Activated T-helper 17 cell treated with anti-CD3 and anti-CD28 coated beads, Interleukin-2, amount 50 U/mL, for 72 hours (primary cell): ENCODE data around the gene SARS1. TPM values are rescaled to one million over a fixed set of nuclear protein-coding genes. Genes with fewer than 3 reads are reported as not detected.

Experiments
- ATAC-seq: fragments of 150-1000 bp; cut with Tn5 transposase; replicated peaks from 2 replicates; pipeline ENCODE4 v1.10.0; 2021; ENCODE audit warnings: mild to moderate bottlenecking, moderate library complexity
- H3K27ac Mint-ChIP-seq: one replicate; pipeline ENCODE4 v1.8.0; 2022; ENCODE audit warnings: mixed read lengths
- H3K27me3 Mint-ChIP-seq: one replicate; pipeline ENCODE4 v1.8.0; 2022; ENCODE audit warnings: mixed read lengths
- H3K36me3 Mint-ChIP-seq: one replicate; pipeline ENCODE4 v1.8.0; 2022; ENCODE audit warnings: low read depth, mild to moderate bottlenecking, mixed read lengths
- H3K4me1 Mint-ChIP-seq: one replicate; pipeline ENCODE4 v1.8.0; 2022; ENCODE audit warnings: mixed read lengths
- H3K4me3 Mint-ChIP-seq: one replicate; pipeline ENCODE4 v1.8.0; 2022; ENCODE audit warnings: mild to moderate bottlenecking, mixed read lengths
- H3K9me3 Mint-ChIP-seq: one replicate; pipeline ENCODE4 v1.8.0; 2022; ENCODE audit warnings: mixed read lengths
- total RNA-seq, 2 donors: library from RNA; stranded (reverse); gene quantifications; one replicate each; pipeline ENCODE4 v1.2.3, GENCODE V29; 2022

Gene SARS1
- total RNA-seq, 2 donors from 2014 or later: 116 to 168 TPM

DNA sequence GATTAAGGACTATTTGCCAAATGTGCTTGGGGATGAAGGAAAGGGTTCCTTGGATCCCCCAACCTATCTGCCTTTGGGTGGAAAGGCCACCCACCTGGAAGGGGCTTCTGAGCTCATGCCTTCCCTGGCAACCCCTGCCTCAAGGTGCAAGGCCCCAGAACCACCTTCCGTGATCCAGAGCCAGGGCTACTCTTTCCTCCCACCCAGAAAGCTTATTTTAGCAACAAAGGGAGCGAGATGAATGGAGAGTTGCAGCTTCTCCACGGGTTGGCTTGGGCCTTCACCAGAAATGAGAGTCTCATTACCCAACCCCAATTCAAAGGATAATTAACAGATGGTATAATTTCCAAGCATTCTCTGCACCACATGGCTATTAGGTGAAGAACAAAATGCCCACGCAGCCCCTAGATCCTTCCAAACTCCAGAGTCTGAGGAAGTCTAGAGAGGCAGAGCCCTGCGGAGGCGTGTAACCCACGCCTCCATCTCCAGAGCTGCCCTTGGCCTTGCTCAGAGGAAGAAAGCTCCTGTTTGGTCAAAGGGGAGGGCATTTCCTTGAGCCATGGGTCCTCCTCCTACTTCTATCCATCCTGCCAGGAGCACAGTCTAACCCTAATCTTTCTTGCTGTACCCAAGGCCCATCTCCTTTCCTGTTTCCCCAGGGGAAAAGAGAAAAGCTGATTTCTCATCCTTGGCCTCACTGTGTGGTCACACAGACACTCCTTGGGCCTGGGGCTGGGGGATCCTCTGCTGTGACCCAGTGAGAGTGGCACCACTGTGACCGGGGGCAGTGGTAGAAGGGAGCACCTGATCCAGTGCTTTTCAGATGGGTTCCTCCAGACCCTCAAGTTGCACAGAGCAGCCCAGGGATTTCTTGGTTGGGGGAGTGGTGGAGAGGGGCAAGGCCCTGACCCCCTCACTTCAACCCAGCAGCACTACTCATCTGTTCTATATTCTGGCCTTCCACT lies 34.0 kb downstream of the SARS1 start:
- Mint-ChIP-seq H3K27ac (no peak overlapping the region), H3K4me3 (no peak overlapping the region)

DNA sequence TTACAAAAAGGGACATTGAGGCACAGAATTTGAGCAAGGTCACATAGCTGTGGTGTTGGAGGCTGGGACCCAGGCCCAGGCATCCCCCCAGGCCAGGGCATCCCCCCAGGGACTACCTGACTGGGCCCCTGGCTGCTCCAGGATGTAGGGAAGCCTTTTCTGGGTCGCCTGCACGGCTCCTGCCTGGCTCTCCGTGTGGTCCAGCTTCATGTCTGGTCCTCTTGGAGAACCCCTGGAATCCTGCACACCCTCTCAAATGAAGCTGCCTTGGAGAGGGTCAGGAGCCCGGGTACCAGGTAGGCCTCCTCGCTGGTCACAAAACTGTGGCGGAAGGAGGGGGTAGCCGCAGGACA lies 34.7 kb downstream of the SARS1 start:
- ATAC-seq: no peak
- Mint-ChIP-seq H3K9me3 (no peaks in the 10 kb centered on the region), H3K27me3 (peaks cover 9% of the 10 kb centered on the region), H3K4me3 (no peak overlapping the region), H3K4me1 (no peaks in the 10 kb centered on the region), H3K27ac (no peak overlapping the region), H3K36me3 (no peaks in the 10 kb centered on the region)

More for the DNA sequence above, 34.0 kb downstream of the SARS1 start:
- H3K9me3 Mint-ChIP-seq: no peaks in the 10 kb centered on the region
- H3K36me3 Mint-ChIP-seq: no peaks in the 10 kb centered on the region
- no peaks in the 10 kb centered on the region for H3K4me1 Mint-ChIP-seq
- no peak for ATAC-seq
- peaks cover 9% of the 10 kb centered on the region for H3K27me3 Mint-ChIP-seq

DNA sequence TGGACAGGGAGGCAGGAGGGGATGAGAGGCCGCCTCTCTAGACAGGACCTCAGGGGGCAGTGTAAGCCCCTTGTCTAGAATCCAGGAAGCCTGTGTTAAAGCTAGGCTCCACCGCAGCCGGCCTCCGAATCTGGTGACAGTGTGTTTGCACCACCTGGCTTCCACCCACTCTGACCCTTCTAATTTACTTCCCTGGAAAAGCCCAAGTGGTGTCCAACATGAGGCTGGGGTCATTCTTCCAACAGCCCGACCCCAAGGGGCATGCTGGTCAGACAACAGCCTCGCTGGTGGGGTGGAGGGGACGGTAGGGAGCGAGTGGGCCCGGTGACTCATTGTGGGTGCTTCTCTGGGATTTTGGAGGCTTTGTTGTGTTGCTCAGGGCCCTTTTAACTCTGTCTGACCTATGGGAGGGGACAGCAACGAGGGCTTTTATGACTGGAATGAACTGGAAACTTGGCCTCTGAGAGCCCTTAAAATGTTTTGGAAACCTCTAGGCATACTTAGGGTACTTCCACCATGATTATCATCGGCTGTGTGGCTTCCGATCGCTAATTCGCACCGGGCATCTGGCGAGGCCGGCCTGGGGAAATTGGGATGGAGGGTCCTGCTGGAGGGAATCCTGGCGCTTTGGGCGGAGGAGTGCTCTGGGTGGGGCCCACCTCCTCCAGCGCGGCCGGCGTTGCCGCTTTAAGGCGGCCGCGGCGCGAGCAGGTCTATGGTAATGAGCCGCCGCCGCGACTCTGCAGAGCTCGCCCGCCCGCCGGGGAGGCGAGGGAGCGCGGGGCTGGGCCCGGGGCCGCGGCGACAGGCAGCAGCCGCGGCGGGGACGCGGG lies 35.3 kb downstream of the SARS1 start, which contains the start of gene CELSR2:
Gene CELSR2, plus strand, starts transcription at position 743 of the 833 bp plus-strand sequence. CDS start 541 bp downstream, outside the sequence.
- Mint-ChIP-seq H3K27me3 (peaks cover 9% of the 10 kb centered on the region), H3K36me3 (no peaks in the 10 kb centered on the region), H3K4me3 (peak within 1 kb of the TSS; percentile 50), H3K9me3 (no peaks in the 10 kb centered on the region), H3K27ac (no peak within 1 kb of the TSS), H3K4me1 (no peaks in the 10 kb centered on the region)
- peak; percentile 87 for ATAC-seq

GRCh38 chr1:109249654-109250401 lies 36.1 kb downstream of the SARS1 start:
- ATAC-seq: peak; percentile 58
- Mint-ChIP-seq H3K27ac (no peak overlapping the region), H3K4me3 (peak overlapping the region; percentile 44), H3K36me3 (no peaks in the 10 kb centered on the region), H3K4me1 (no peaks in the 10 kb centered on the region), H3K9me3 (no peaks in the 10 kb centered on the region), H3K27me3 (peaks cover 4% of the 10 kb centered on the region)

DNA sequence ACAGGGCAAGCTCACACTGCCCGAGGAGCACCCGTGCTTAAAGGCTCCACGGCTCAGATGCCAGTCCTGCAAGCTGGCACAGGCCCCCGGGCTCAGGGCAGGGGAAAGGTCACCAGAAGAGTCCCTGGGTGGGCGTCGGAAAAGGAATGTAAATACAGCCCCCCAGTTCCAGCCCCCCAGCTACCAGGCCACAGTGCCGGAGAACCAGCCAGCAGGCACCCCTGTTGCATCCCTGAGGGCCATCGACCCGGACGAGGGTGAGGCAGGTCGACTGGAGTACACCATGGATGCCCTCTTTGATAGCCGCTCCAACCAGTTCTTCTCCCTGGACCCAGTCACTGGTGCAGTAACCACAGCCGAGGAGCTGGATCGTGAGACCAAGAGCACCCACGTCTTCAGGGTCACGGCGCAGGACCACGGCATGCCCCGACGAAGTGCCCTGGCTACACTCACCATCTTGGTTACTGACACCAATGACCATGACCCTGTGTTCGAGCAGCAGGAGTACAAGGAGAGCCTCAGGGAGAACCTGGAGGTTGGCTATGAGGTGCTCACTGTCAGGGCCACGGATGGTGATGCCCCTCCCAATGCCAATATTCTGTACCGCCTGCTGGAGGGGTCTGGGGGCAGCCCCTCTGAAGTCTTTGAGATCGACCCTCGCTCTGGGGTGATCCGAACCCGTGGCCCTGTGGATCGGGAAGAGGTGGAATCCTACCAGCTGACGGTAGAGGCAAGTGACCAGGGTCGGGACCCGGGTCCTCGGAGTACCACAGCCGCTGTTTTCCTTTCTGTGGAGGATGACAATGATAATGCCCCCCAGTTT lies 36.9 kb downstream of the SARS1 start:
- Mint-ChIP-seq H3K36me3 (no peaks in the 10 kb centered on the region), H3K27me3 (peaks cover 4% of the 10 kb centered on the region), H3K4me3 (peak overlapping the region; percentile 44), H3K9me3 (no peaks in the 10 kb centered on the region), H3K4me1 (no peaks in the 10 kb centered on the region), H3K27ac (no peak overlapping the region)
- no peak for ATAC-seq

DNA sequence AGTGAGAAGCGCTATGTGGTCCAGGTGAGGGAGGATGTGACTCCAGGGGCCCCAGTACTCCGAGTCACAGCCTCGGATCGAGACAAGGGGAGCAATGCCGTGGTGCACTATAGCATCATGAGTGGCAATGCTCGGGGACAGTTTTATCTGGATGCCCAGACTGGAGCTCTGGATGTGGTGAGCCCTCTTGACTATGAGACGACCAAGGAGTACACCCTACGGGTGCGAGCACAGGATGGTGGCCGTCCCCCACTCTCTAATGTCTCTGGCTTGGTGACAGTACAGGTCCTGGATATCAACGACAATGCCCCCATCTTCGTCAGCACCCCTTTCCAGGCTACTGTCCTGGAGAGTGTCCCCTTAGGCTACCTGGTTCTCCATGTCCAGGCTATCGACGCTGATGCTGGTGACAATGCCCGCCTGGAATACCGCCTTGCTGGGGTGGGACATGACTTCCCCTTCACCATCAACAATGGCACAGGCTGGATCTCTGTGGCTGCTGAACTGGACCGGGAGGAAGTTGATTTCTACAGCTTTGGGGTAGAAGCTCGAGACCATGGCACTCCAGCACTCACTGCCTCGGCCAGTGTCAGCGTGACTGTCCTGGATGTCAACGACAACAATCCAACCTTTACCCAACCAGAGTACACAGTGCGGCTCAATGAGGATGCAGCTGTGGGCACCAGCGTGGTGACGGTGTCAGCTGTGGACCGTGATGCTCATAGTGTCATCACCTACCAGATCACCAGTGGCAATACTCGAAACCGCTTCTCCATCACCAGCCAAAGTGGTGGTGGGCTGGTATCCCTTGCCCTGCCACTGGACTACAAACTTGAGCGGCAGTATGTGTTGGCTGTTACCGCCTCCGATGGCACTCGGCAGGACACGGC lies 37.8 kb downstream of the SARS1 start:
- no peak for ATAC-seq
- H3K36me3 Mint-ChIP-seq: no peaks in the 10 kb centered on the region
- peak overlapping the region; percentile 44 for H3K4me3 Mint-ChIP-seq
- H3K27me3 Mint-ChIP-seq: peaks cover 2% of the 10 kb centered on the region
- H3K27ac Mint-ChIP-seq: no peak overlapping the region
- H3K4me1 Mint-ChIP-seq: no peaks in the 10 kb centered on the region
- H3K9me3 Mint-ChIP-seq: no peaks in the 10 kb centered on the region

GRCh38 chr1:109252167-109252892 lies 38.6 kb downstream of the SARS1 start:
- no peaks in the 10 kb centered on the region for H3K36me3 Mint-ChIP-seq
- no peaks in the 10 kb centered on the region for H3K27me3 Mint-ChIP-seq

DNA sequence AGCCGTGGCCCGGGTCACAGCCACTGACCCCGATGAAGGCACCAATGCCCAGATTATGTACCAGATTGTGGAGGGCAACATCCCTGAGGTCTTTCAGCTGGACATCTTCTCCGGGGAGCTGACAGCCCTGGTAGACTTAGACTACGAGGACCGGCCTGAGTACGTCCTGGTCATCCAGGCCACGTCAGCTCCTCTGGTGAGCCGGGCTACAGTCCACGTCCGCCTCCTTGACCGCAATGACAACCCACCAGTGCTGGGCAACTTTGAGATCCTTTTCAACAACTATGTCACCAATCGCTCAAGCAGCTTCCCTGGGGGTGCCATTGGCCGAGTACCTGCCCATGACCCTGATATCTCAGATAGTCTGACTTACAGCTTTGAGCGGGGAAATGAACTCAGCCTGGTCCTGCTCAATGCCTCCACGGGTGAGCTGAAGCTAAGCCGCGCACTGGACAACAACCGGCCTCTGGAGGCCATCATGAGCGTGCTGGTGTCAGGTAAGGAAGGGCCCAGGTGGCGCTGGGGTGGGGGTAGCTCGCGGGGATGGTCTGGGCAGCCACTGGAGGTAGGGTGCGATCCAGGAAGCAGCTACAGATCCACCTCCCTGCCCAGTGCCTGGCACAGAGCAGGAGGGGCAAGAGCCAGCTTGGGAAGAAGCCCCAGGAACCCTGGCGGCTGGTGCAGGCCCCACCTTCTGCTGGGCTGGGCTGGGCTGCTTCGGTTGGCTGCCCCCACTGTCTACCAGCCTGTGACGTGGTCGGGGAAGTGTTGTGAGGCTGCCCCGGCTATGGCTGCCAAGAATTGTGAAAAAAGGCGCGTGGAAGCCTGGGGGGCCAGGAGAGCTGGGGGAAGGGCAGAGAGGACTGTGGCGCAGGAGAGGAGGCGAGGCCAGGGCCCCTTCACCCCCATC lies 39.4 kb downstream of the SARS1 start:
- ATAC-seq: no peak
- no peaks in the 10 kb centered on the region for H3K27me3 Mint-ChIP-seq
- no peak overlapping the region for H3K4me3 Mint-ChIP-seq
- no peaks in the 10 kb centered on the region for H3K4me1 Mint-ChIP-seq
- H3K9me3 Mint-ChIP-seq: no peaks in the 10 kb centered on the region
- no peak overlapping the region for H3K27ac Mint-ChIP-seq
- no peaks in the 10 kb centered on the region for H3K36me3 Mint-ChIP-seq

More at GRCh38 chr1:109252167-109252892, 38.6 kb downstream of the SARS1 start:
- Mint-ChIP-seq H3K27ac (no peak overlapping the region), H3K4me1 (no peaks in the 10 kb centered on the region), H3K9me3 (no peaks in the 10 kb centered on the region), H3K4me3 (no peak overlapping the region)
- ATAC-seq: no peak

DNA sequence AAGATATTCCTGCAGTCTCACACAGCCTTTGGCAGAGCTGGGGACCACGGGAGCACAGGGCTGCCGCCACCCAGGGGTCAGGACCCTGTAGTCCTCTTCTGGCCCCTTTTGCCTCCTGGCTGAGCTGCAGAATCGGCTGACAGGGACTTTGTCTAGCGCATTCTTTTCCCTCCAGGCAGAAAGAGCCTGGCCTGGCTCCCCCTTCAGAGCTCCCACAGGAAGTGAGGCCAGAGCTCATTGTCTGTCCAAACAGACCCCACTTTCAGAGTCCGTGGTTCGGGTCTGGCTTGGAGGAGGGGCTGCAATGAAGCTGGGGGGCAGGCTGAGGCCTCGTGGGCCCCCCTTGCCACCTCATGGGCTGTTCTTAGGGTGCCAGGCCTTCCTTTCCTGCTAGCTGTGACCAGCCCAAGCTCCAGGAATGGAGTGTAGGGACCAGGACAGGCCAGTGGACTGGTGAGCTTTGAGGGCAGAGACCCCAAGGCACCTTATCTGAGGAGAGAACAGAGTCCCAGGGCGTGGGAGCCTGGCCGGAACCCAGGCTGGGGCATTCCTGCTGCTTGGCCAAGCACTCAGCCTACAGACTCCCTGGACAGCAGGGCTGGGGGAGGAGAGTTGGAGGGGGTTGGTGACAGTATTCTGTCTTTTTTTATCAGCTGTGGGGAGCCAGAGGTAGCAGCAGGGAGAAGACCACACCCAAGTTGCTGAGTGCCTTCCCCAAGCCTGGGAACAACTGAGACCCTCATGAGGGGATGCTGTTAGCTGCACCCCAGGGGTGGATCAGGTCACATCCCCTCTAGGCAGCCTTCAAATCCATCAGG lies 40.3 kb downstream of the SARS1 start:
- no peaks in the 10 kb centered on the region for H3K36me3 Mint-ChIP-seq
- no peaks in the 10 kb centered on the region for H3K9me3 Mint-ChIP-seq
- no peak overlapping the region for H3K4me3 Mint-ChIP-seq
- no peaks in the 10 kb centered on the region for H3K27me3 Mint-ChIP-seq
- no peak for ATAC-seq
- H3K4me1 Mint-ChIP-seq: no peaks in the 10 kb centered on the region
- H3K27ac Mint-ChIP-seq: no peak overlapping the region

DNA sequence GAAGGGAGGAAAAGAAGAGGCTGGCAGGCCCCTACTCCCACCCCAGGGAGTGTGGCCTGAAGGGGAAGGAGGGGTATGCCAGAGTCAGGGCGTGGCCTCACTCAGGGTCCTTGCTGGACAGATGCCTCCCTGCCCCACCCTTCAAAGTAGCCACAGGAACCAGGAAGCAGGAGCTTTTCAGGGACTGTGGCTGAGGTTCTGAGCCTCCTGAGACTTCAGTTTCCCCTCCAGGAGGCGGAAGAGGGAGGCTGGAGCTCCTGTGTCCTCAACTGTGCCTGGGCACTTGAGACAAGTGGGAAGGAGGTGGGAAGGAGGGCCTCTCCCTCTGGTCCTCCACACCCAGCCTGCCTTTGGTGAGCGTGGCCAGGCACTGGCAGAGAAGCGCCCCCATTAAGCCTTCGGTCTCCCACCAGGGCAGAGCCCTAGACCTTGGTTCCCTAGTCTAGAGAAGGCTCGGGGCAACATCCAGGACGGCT lies 40.9 kb downstream of the SARS1 start:
- Mint-ChIP-seq H3K27me3 (no peaks in the 10 kb centered on the region), H3K9me3 (no peaks in the 10 kb centered on the region), H3K4me1 (no peaks in the 10 kb centered on the region), H3K27ac (no peak overlapping the region), H3K4me3 (no peak overlapping the region), H3K36me3 (no peaks in the 10 kb centered on the region)
- no peak for ATAC-seq

- Mint-ChIP-seq H3K4me3 (no peak overlapping the region), H3K9me3 (no peaks in the 10 kb centered on the region), H3K4me1 (no peaks in the 10 kb centered on the region), H3K27me3 (no peaks in the 10 kb centered on the region), H3K36me3 (no peaks in the 10 kb centered on the region), H3K27ac (no peak overlapping the region)
- ATAC-seq: no peak
These were observed 41.5 kb downstream of the SARS1 start for GRCh38 chr1:109255097-109255651.
